ENCODE results near the gene CTNS. TPM values are rescaled to one million over a fixed set of nuclear protein-coding genes. Genes with fewer than 3 reads are reported as not detected.

The CTNS gene
- total and polyA plus RNA-seq, 8 donors = 8.7 to 30.6 (median 12.3) TPM

DNA sequence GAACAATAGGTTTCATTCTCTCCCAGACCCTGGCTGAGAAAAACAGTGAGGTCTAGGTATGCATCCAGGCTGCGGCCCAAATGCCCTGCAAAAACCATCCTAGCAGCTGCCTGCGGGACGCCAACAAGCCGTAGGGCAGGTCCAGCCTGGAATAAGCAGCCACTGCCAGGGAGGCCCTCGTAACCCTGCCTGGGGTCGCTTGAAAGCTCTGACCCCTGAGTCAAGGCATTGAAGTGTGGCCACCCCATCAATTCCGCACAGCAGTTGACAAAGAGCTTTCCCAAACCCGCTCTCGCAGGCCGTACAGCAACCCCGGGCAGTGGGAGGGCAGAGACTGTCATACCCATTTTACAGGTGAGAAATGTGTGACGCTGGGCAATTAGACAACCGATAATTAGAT lies 38.5 kb upstream of the CTNS start:
- Histone ChIP-seq H3K27ac (no peak overlapping the region), H3K36me3 (no peaks in the 10 kb centered on the region), H3K27me3 (no peaks in the 10 kb centered on the region), H3K4me3 (no peak overlapping the region), H3K4me1 (no peaks in the 10 kb centered on the region), H3K9me3 (no peaks in the 10 kb centered on the region)
- intact Hi-C loops (cut with DNase I) = no loop called here
- TF ChIP-seq, protein P1, sequence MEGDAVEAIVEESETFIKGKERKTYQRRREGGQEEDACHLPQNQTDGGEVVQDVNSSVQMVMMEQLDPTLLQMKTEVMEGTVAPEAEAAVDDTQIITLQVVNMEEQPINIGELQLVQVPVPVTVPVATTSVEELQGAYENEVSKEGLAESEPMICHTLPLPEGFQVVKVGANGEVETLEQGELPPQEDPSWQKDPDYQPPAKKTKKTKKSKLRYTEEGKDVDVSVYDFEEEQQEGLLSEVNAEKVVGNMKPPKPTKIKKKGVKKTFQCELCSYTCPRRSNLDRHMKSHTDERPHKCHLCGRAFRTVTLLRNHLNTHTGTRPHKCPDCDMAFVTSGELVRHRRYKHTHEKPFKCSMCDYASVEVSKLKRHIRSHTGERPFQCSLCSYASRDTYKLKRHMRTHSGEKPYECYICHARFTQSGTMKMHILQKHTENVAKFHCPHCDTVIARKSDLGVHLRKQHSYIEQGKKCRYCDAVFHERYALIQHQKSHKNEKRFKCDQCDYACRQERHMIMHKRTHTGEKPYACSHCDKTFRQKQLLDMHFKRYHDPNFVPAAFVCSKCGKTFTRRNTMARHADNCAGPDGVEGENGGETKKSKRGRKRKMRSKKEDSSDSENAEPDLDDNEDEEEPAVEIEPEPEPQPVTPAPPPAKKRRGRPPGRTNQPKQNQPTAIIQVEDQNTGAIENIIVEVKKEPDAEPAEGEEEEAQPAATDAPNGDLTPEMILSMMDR (IDR thresholded peaks at IDR 0.05) = no peak
- ATAC-seq = no peak
- DNase-seq = no peak

DNA sequence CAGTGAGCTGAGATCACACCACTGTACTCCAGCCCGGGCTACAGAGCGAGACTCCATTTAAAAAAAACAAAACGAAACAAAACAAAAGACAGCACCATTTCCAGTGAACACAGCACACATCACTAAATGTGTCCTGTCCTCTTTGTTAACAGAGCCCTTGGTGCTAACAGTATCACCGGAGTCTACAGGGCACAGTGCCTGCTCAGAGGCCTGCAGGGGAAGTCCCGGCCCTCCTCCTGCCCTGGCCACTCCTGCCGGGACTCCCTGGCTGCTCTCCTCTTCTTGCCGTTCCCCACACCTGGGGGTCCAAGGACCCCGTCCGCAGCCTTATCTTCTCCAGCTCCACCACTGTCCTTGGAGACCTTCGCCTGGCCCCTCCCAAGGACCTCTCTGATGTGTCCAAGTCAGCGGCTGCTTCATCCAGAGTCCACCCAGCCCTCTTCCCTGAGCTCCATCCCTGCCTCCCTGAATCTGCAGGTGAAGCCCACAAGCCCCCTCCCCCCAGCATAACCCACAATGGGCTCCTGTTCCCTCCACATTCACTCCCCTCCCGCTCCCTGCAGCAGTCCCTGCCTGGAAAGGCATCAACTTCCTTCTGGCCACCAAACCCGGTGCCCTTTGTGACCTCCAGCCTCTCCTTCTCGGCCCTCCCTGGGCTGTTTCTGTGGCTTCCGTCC lies 35.9 kb upstream of the CTNS start:
- no peak for ATAC-seq
- Histone ChIP-seq H3K4me3 (no peak overlapping the region), H3K36me3 (peaks cover 0 to 8% of the 10 kb centered on the region in 2 donors), H3K27ac (no peak overlapping the region), H3K9me3 (no peaks in the 10 kb centered on the region), H3K4me1 (no peaks in the 10 kb centered on the region), H3K27me3 (no peaks in the 10 kb centered on the region)
- DNase-seq = no peak
- intact Hi-C loops (cut with DNase I) = no loop called here
- TF ChIP-seq, protein P1 (IDR thresholded peaks at IDR 0.05) = no peak

DNA sequence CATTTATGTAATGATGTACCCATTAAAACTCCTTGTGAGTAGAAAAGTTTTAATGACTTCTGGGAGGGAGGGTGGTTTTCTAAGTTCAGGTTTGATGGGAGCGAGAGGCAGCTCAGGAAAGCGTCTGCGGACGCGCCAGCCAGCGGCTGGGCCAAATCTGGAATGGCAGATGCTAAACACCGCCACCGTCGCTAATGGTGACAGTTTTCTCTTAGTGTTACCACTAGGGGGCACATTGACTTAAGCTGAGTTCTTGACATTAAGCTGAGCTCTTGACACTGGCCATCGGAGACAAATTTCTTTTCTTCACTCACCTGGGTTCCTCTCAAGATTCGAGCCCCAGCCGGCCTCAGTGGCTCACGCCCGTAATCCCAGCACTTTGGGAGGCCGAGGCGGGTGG lies 34.1 kb upstream of the CTNS start:
- Histone ChIP-seq H3K36me3 (peaks cover 0 to 26% of the 10 kb centered on the region in 2 donors), H3K4me1 (no peaks in the 10 kb centered on the region), H3K27ac (no peak overlapping the region), H3K9me3 (no peaks in the 10 kb centered on the region), H3K27me3 (no peaks in the 10 kb centered on the region), H3K4me3 (no peak overlapping the region)
- DNase-seq (peak in 1 of 4 donors; percentile 23), ATAC-seq (peak; percentile 47)
- TF ChIP-seq, protein P1 (IDR thresholded peaks at IDR 0.05) = peak in 1 of 2 donors; percentile 30
- intact Hi-C loops (cut with DNase I) = no loop called here

DNA sequence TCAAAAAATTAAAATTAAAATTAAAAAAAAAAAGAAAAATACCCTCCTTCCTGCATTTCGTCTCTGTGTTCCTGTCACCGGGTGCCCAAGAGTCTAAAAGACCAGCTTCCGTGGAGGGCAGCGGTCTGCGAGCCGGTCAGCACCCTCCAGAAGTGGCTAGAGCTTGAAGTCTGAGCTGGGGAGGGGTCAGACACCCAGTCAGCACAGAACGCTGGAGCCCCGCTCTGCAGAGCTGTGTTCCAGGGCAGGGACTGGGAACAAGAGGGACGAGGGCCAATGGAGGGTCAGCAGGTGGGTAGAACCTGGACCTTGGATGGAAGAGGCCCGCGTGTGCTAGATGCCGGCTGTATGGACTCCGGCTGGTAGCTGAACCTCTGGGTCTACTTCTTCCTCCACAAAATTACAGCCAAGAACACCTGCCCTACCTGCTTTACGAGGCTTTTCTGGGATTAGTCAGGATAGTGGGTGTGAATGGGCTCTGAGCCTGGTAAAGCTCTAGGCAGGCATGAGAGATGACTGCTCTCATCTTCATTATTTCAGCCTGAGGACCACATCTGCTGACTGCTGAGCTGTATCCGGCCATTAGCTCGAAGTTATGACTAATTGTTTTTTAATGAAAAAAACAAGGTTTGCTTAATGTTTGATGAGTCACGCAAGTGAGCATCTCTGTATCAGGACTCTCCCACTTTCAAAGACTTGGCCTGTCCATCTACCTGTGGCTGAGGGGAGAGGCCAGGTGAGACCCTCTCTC lies 33.3 kb upstream of the CTNS start:
- no peaks in the 10 kb centered on the region for H3K9me3 ChIP-seq
- H3K27me3 ChIP-seq = no peaks in the 10 kb centered on the region
- DNase-seq (no peak), ATAC-seq (no peak)
- no peak overlapping the region for H3K4me3 ChIP-seq
- no peak overlapping the region for H3K27ac ChIP-seq
- intact Hi-C loops (cut with DNase I) = no loop called here
- H3K4me1 ChIP-seq = no peaks in the 10 kb centered on the region
- TF ChIP-seq, protein P1 (IDR thresholded peaks at IDR 0.05) = no peak
- peaks cover 0 to 28% of the 10 kb centered on the region in 2 donors for H3K36me3 ChIP-seq

DNA sequence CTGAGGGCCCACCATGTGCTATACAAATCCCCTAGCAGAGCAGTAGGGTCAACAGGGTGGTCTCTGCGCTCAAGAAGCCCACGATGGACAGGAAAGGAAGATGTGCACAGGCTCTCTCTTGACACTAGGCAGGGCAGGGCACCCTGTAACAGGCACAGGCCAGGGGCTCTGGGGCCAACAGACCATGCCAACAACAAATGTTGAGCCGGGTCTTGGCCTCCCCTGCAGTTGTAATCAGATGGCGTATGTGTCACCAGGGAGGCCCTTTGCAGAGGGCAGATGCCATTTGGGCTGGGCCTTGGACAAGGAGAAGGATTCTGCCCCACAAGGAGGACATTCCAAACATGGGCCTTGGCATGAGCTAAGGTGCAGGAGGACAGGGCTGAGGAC lies 32.7 kb upstream of the CTNS start:
- TF ChIP-seq, protein P1 (IDR thresholded peaks at IDR 0.05) = no peak
- DNase-seq (no peak), ATAC-seq (no peak)
- no peaks in the 10 kb centered on the region for H3K9me3 ChIP-seq
- peaks cover 0 to 32% of the 10 kb centered on the region in 2 donors for H3K36me3 ChIP-seq
- intact Hi-C loops (cut with DNase I) = no loop called here
- H3K27me3 ChIP-seq = no peaks in the 10 kb centered on the region
- no peak overlapping the region for H3K27ac ChIP-seq
- H3K4me3 ChIP-seq = no peak overlapping the region
- H3K4me1 ChIP-seq = no peaks in the 10 kb centered on the region
